K562 (cell line): ENCODE results near the gene APOLD1. TPM values are rescaled to one million over a fixed set of nuclear protein-coding genes. Genes with fewer than 3 reads are reported as not detected.

ENCODE experiments used
- ATAC-seq: fragments of 200-7000 bp; cut with Tn5 transposase; 3 replicates; pipeline ENCODE4 v1.9.1; 2020; ENCODE audit warnings: moderate library complexity
- BruUV-seq: library from RNA; stranded (reverse); fragments of 400-500 nt; replicated peaks from 2 replicates; lab custom pipeline; 2021; lab: Mats Ljungman, UMichigan
- CTCF ChIA-PET: fragments of 300-600 bp; formaldehyde crosslinking; extraction: SDS; loops from one replicate; lab custom pipeline; 2021; ENCODE audit warnings: low intra/inter-chr PET ratio; lab: Yijun Ruan, JAX
- POLR2A ChIA-PET: fragments of 300-600, 350-650 bp; sonication (Branson Sonifier 250); formaldehyde crosslinking; extraction: SDS; loops from one replicate; lab custom pipeline; 2021; ENCODE audit warnings: antibody characterized with exemption, inconsistent platforms; lab: Yijun Ruan, JAX
- DNase-seq, 4 experiments: peaks; one replicate each; pipeline versions ENCODE4 v3.0.0 to v3.0.0-alpha.2; 2011 to 2018; ENCODE audit warnings: low spot score in 3 of 4, mixed read lengths in 3 of 4; ENCODE audit errors: extremely low read depth in 1 of 4
- FAIRE-seq: peaks from 2 replicates; lab custom pipeline; 2011; peaks lifted over from hg19 to GRCh38; lab: Jason Lieb, UNC
- H2AFZ ChIP-seq: 2 replicates; pipeline ENCODE4 v1.6.0; 2011; ENCODE audit warnings: low read depth, low read length, control low read depth, inconsistent platforms
- H3K27ac ChIP-seq: fragments of 200-600 bp; 3 replicates; pipeline ENCODE4 v1.8.0; 2011; ENCODE audit warnings: low read depth, mild to moderate bottlenecking, control low read depth, inconsistent platforms, low read length, moderate library complexity, mixed read lengths; ENCODE audit errors: extremely low read depth
- H3K27me3 ChIP-seq, 2 experiments: fragments of 300-600 bp in 1 of 2; 2 replicates in 1 of 2; 3 replicates in 1 of 2; pipeline versions ENCODE4 v1.6.0 to v1.8.0; 2011; ENCODE audit warnings: inconsistent platforms in 2 of 2, low read length in 2 of 2, mild to moderate bottlenecking in 1 of 2, mixed read lengths in 1 of 2, moderate library complexity in 1 of 2; ENCODE audit not compliant: control insufficient read depth in 2 of 2, insufficient read depth in 2 of 2
- H3K36me3 ChIP-seq: fragments of 300-600 bp; 3 replicates; pipeline ENCODE4 v1.8.0; 2011; ENCODE audit warnings: mild to moderate bottlenecking, low read length, inconsistent platforms; ENCODE audit not compliant: control insufficient read depth, insufficient read depth
- H3K4me1 ChIP-seq, 2 experiments: fragments of 200-600 bp in 1 of 2; replicated peaks in 1 of 2; 2 replicates in 1 of 2; 3 replicates in 1 of 2; pipeline versions ENCODE4 v1.5.1 to v1.8.0; 2011; ENCODE audit warnings: inconsistent platforms in 2 of 2, low read length in 2 of 2, mild to moderate bottlenecking in 1 of 2, mixed read lengths in 1 of 2, moderate library complexity in 1 of 2; ENCODE audit not compliant: control insufficient read depth in 2 of 2, insufficient read depth in 2 of 2
- H3K4me2 ChIP-seq: 2 replicates; pipeline ENCODE4 v1.6.1; 2011; ENCODE audit warnings: low read length, control low read depth, inconsistent platforms, mixed read lengths; ENCODE audit not compliant: insufficient read depth
- H3K4me3 ChIP-seq: fragments of 200-600 bp; sonication (generic), shearing (Covaris generic); 2 replicates; pipeline ENCODE4 v1.5.1; 2016; ENCODE audit warnings: control low read depth, inconsistent platforms
- H3K79me2 ChIP-seq: fragments of 200-600 bp; 3 replicates; pipeline ENCODE4 v1.8.0; 2011; ENCODE audit warnings: low read length, inconsistent platforms; ENCODE audit not compliant: control insufficient read depth, insufficient read depth
- H3K9ac ChIP-seq, 2 experiments: 2 replicates each; pipeline versions ENCODE4 v1.6.0 to v1.6.1; 2011; ENCODE audit warnings: low read depth in 2 of 2, low read length in 2 of 2, control low read depth in 1 of 2, inconsistent platforms in 1 of 2, mild to moderate bottlenecking in 1 of 2, mixed read lengths in 1 of 2; ENCODE audit not compliant: insufficient read depth in 1 of 2
- H3K9me1 ChIP-seq: one replicate; pipeline ENCODE4 v1.6.0; 2011; ENCODE audit warnings: inconsistent platforms, mild to moderate bottlenecking, low read length, moderate library complexity; ENCODE audit not compliant: control insufficient read depth, insufficient read depth
- H3K9me3 ChIP-seq: replicated peaks from 2 replicates; pipeline ENCODE4 v1.5.1; 2011; ENCODE audit warnings: low read depth, low read length, inconsistent platforms; ENCODE audit not compliant: control insufficient read depth, insufficient read depth
- H4K20me1 ChIP-seq: replicated peaks from 2 replicates; pipeline ENCODE4 v1.6.1; 2011; ENCODE audit warnings: low read length, inconsistent platforms, mixed read lengths; ENCODE audit not compliant: control insufficient read depth, insufficient read depth
- BRF1 ChIP-seq: IDR thresholded peaks from 3 replicates; pipeline ENCODE4 v1.6.1; 2011; ENCODE audit warnings: borderline replicate concordance, mild to moderate bottlenecking; ENCODE audit not compliant: insufficient read length; ENCODE audit errors: extremely low read depth
- CBFA2T3 ChIP-seq: fragments of 450-650 bp; IDR thresholded peaks from 2 replicates; pipeline ENCODE4 v1.6.1; 2017
- CBX1 ChIP-seq: sonication (generic); IDR thresholded peaks from 2 replicates; pipeline ENCODE4 v1.6.1; 2016; ENCODE audit warnings: antibody characterized with exemption, low read depth, mild to moderate bottlenecking
- CEBPB ChIP-seq: fragments of 450-650 bp; IDR thresholded peaks from 2 replicates; pipeline ENCODE4 v1.6.1; 2016; ENCODE audit warnings: missing genetic modification characterization, missing compliant biosample characterization
- CEBPG ChIP-seq, 3 experiments: fragments of 200-800 bp in 1 of 3; sonication (Bioruptor generic) in 1 of 3; sonication (generic) in 1 of 3; formaldehyde crosslinking in 1 of 3; IDR thresholded peaks in 2 of 3; conservative IDR thresholded peaks in 1 of 3; 2 replicates each; pipeline versions ENCODE4 v1.6.1 to v1.8.0; 2016 to 2022; ENCODE audit warnings: missing compliant biosample characterization in 2 of 3, missing genetic modification characterization in 2 of 3, mild to moderate bottlenecking in 1 of 3, missing genetic modification reagents in 1 of 3
- SOX6 ChIP-seq: fragments of 450-650 bp; IDR thresholded peaks from 2 replicates; pipeline ENCODE4 v1.6.1; 2014; ENCODE audit warnings: mild to moderate bottlenecking
- TARDBP ChIP-seq: fragments of 450-650 bp; IDR thresholded peaks from 2 replicates; pipeline ENCODE4 v1.6.1; 2016
- WGBS: fragments of 100-300 bp; shearing (Covaris generic); methylation state at CpG from one replicate; pipeline ENCODE4 v1.1.6; 2016; ENCODE audit warnings: low coverage, mixed read lengths; ENCODE audit not compliant: insufficient coverage; ENCODE audit errors: missing lambda C conversion rate; 5-methylcytosine and 5-hydroxymethylcytosine counted together
- in situ Hi-C: fragments of 300-500 bp; cut with MboI; formaldehyde crosslinking; loops from 4 replicates; pipeline ENCODE4 v1.15.0; 2018; ENCODE audit warnings: inconsistent platforms, mixed read lengths
- intact Hi-C: fragments of 100-400 bp; cut with micrococcal nuclease; formaldehyde crosslinking; loops from 2 replicates; pipeline ENCODE4 v1.14.2; 2022
- polyA plus RNA-seq, 8 experiments: library from polyadenylated mRNA; depleted of rRNA in 4 of 8; stranded (reverse) in 5 of 8; unstranded in 3 of 8; fragments of >200 nt; fragmentation: Nextera tagmentation in 2 of 8; fragmentation: Illumina TruSeq in 1 of 8; extraction: Ambion mirVana in 2 of 8; extraction: Trizol in 1 of 8; gene quantifications; 2 replicates each; pipeline versions ENCODE4 v1.2.1 to v1.2.3, GENCODE V29; 2011 to 2014; ENCODE audit warnings: inconsistent platforms in 1 of 8, missing spikeins in 1 of 8
- total RNA-seq, 7 experiments: library from RNA; depleted of rRNA in 6 of 7; stranded (reverse); fragments of >200 nt in 6 of 7; fragmentation: Illumina TruSeq in 2 of 7; extraction: Trizol in 2 of 7; gene quantifications; 2 replicates each; pipeline versions ENCODE4 v1.2.1 to v1.2.3, GENCODE V29; 2011 to 2021; ENCODE audit warnings: low replicate concordance in 1 of 7
- TF ChIP-seq, protein P1 (sequence below): fragments of 250-450 bp; sonication (Bioruptor Pico); IDR thresholded peaks from 2 replicates; pipeline ENCODE4 v1.4.0; 2020; ENCODE audit warnings: mild to moderate bottlenecking, moderate library complexity

Gene APOLD1
- total and polyA plus RNA-seq, 9 of the 15 experiments (the other 6 are each of a cell fraction or from before 2014, with no cell fraction given) = 0.28 to 1.1 (median 0.61) TPM

DNA sequence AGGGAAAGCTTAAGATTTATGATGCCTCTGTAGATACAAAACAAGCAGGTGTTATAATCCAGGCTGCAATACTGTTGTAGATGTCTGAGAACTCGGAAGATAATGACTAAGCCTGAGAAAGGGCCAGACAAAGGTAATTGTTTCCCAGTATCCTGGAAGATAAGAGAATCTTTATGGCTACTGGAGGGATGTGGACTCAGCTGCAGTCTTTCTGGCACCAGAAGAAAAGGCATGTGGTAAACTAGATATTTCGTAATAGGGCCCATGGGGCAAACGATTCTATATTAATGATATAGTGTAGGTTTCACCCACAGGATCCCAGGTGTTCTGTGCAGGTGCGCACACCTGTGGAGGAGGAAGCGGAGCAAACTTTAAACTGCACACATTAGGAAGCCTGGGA, 9.2 kb upstream of the APOLD1 start:
- Histone ChIP-seq H3K4me2 (no peak overlapping the region), H3K79me2 (no peaks in the 10 kb centered on the region), H3K4me3 (no peak overlapping the region), H3K27ac (no peak overlapping the region), H3K36me3 (no peaks in the 10 kb centered on the region), H3K4me1 (peaks cover 0 to 6% of the 10 kb centered on the region in 2 experiments; a peak in 2 of 5 replicates), H3K9me3 (no peaks in the 10 kb centered on the region), H4K20me1 (no peaks in the 10 kb centered on the region), H3K27me3 (no peaks in the 10 kb centered on the region), H2AFZ (no peak overlapping the region), H3K9me1 (no peaks in the 10 kb centered on the region), H3K9ac (no peak overlapping the region)
- CTCF ChIA-PET = no interaction called here
- DNase-seq (no peak), ATAC-seq (no peak), FAIRE-seq (no peak)
- POLR2A ChIA-PET = no interaction called here
- in situ Hi-C loops (no loop called here), intact Hi-C loops (no loop called here)
- TF ChIP-seq CEBPG (CRISPR knock-in tag; IDR thresholded peaks at IDR 0.05) (no peak), CEBPG (tag; conservative IDR thresholded peaks at IDR 0.05 in 1 of 2, IDR thresholded peaks at IDR 0.05 in 1 of 2) (peak; percentile 61 to 72), CEBPB (tag) (peak; percentile 60), SOX6 (peak; percentile 70), CBX1 (no peak)
- TF ChIP-seq, all 486 proteins: peak for 3
- WGBS = 8% methylated on average over 5 of the region's 5 CpGs
- no TSS peak for BruUV-seq

DNA sequence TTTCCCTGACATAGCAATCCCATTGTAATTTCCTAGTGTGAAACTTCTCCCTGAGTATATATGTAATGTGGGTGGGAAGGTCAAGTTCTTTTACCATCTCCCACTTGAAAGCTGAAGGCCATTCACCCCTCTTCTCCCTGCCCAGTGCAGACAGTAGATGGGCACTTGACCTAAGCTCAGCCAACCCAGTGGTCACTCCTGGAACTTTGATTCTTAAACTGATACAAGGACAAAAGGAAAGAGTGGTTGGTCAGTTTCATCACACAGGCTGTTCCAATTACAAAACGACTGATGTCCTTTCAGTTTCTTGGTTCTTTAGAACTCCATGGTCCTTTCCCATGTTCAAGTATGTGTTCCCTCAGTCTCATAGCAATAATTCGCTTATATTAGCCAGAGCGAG, 8.4 kb upstream of the APOLD1 start:
- DNase-seq (no peak), ATAC-seq (no peak; the same call in 2 of the 3 replicates), FAIRE-seq (no peak)
- H3K9me1 ChIP-seq = no peaks in the 10 kb centered on the region
- in situ Hi-C loops = no loop called here
- WGBS = 12% methylated on average over 3 of the region's 3 CpGs
- H3K9ac ChIP-seq = no peak overlapping the region
- H3K27ac ChIP-seq = no peak overlapping the region
- peaks cover 0 to 6% of the 10 kb centered on the region in 2 experiments; a peak in 2 of 5 replicates for H3K4me1 ChIP-seq
- no TSS peak for BruUV-seq
- intact Hi-C loops = no loop called here
- H3K4me2 ChIP-seq = no peak overlapping the region
- H3K4me3 ChIP-seq = no peak overlapping the region
- no peaks in the 10 kb centered on the region for H3K9me3 ChIP-seq
- TF ChIP-seq, protein P1, sequence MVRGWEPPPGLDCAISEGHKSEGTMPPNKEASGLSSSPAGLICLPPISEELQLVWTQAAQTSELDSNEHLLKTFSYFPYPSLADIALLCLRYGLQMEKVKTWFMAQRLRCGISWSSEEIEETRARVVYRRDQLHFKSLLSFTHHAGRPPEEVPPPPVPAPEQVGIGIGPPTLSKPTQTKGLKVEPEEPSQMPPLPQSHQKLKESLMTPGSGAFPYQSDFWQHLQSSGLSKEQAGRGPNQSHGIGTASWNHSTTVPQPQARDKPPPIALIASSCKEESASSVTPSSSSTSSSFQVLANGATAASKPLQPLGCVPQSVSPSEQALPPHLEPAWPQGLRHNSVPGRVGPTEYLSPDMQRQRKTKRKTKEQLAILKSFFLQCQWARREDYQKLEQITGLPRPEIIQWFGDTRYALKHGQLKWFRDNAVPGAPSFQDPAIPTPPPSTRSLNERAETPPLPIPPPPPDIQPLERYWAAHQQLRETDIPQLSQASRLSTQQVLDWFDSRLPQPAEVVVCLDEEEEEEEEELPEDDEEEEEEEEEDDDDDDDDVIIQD = no peak
- no peak for TF ChIP-seq BRF1
- no peak for TF ChIP-seq CBFA2T3
- no peak for TF ChIP-seq TARDBP
- no peaks in the 10 kb centered on the region for H3K36me3 ChIP-seq
- no peaks in the 10 kb centered on the region for H4K20me1 ChIP-seq
- H3K79me2 ChIP-seq = no peaks in the 10 kb centered on the region
- no peak overlapping the region for H2AFZ ChIP-seq
- H3K27me3 ChIP-seq = no peaks in the 10 kb centered on the region
- CTCF ChIA-PET = no interaction called here
- POLR2A ChIA-PET = no interaction called here
